GM18909 (cell line): Measurements from ENCODE around the gene WNT11.

ENCODE experiments used
- ATAC-seq: cut with Tn5 transposase; IDR thresholded peaks from one replicate; pipeline ENCODE4 v1.9.1; 2021; ENCODE audit warnings: mild to moderate bottlenecking; ENCODE audit not compliant: unreplicated experiment, poor library complexity

Gene WNT11

DNA sequence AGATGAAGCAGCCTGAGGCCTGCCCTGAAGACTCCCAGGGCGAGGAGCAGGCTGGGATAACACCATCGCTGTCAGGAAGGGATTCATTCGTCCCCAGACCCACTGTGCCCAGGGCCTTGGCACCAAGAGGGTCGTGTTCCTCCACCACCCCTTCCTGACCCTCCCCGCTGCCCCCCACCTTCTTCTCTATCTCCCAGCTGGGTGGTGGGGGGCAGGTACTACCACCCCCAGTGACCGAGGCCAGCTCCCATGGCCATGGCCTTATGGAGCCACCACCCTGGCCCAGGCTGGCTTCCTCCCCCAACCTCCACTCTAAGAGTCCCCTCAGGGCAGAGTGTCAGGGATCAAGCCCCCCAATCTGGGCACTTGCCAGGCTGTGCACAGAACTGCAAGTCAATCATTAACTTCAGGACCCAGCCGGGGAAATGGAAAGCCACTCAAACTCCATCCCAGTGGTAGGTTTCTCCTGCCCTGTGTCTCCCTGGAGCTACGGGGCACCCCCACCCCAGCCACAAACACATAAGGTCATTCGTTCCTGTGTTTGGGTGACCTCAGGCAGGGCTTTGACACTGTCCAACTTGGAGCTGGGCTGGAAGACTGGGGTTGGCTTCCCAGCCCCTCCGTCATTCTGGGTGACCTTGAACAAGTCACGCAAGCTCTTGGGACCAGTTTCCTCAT, 33.3 kb upstream of the WNT11 start:
- ATAC-seq = no peak

GRCh38 chr11:76238551-76238950, 32.2 kb upstream of the WNT11 start:
- no peak for ATAC-seq

GRCh38 chr11:76237914-76238313, 31.6 kb upstream of the WNT11 start:
- no peak for ATAC-seq

DNA sequence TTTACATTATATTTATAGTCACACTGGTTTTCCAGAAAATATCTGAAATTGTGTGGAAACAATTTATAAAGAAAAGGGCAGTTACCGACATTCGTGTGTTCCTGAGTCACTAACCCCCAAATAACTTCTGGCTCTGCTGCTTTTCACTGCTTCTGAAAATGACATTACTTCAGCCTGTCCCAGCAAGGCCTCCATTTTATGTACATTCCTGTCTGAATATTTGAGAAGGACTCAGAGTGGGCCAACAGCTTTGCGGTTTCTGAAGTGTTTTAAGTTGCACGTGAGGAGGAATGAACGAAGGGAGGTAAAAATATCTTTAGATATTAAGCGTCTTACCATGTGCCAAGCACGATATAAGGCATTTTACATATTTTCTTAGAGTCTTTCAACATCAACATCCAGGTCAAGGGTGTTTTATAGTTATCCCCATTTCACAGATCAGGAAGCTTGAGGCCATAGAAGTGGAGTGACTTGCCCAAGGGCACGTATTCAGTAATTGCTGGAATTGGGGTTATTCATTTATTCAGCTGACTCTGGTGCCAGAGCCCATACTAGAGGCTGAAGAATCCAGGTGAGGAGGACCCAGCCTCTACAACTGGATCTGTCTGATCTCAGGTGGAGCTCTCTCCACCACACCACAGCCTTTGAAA, 30.8 kb upstream of the WNT11 start:
- no peak for ATAC-seq

GRCh38 chr11:76236092-76236999, 30.0 kb upstream of the WNT11 start:
- ATAC-seq = peak; percentile 32

- ATAC-seq = peak; percentile 69
These were observed 29.2 kb upstream of the WNT11 start for GRCh38 chr11:76235233-76236091.

- ATAC-seq = peak; percentile 21
These were observed 28.3 kb upstream of the WNT11 start for GRCh38 chr11:76234416-76235232.

- ATAC-seq = no peak
These were observed 27.7 kb upstream of the WNT11 start for GRCh38 chr11:76234021-76234415.

DNA sequence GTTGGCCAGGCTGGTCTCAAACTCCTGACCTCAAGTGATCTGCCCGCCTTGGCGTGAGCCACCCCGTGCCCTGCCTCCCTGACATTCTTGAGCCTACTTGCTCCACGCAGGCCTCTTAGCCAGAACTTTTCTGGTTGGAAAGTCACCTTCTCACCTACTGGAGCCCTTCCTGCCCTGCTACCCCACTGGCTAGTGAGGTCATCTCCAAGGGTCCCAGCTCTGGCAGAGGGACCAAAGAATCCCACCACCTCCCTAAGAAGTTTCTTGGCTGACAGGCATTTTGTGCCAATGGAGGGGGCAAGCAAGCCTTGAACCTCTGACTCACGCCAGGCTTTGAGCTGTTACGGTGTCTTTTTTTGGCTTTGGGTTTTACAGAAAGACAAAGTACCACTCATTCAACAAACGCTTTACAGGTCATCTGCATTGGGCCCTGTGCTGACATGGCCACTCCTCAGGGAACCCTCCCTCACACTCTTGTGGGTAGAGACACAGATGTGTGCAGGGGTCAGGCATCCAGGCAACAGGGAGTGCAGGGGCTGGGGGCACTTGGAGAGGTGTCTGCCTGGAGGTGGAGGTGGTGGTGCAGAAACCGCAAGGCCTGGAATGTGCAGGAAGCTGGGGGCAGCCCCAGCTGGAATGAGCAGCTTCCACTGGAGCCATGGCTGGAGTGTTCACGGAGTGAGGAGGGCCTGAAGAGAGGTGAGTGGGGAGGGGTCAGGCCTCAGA, 27.1 kb upstream of the WNT11 start:
- no peak for ATAC-seq

DNA sequence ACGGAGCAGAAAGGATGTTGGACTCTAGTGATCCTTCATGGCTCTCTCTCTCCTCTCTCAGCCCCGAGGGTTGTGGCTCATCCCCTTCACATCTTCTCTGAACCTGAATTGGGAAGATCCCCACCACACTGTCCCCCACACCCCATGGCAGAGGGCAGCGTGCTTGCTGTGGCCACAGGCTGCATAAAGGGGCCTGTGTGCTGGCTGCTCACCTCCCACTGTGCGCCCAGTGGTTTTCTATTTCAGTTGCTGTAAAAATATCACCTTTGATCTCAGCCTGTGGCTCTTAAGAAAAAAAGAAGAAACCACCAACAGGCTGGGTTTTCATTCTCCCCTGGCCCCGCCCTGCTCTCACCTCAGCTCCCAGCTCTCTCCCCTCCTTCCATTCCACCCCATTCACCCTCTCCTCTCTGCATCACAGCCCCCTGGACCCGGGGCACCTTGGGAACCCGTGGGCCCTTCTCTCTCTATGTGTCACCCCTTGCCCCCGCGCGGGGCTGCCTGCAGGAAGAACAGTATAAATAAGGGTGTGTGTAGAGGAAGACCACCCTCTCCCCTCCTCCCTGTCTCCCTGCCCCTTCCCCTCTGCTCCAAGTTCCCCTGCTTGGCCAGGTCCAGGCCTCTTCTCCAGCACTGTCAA, 25.8 kb upstream of the WNT11 start:
- ATAC-seq = no peak

DNA sequence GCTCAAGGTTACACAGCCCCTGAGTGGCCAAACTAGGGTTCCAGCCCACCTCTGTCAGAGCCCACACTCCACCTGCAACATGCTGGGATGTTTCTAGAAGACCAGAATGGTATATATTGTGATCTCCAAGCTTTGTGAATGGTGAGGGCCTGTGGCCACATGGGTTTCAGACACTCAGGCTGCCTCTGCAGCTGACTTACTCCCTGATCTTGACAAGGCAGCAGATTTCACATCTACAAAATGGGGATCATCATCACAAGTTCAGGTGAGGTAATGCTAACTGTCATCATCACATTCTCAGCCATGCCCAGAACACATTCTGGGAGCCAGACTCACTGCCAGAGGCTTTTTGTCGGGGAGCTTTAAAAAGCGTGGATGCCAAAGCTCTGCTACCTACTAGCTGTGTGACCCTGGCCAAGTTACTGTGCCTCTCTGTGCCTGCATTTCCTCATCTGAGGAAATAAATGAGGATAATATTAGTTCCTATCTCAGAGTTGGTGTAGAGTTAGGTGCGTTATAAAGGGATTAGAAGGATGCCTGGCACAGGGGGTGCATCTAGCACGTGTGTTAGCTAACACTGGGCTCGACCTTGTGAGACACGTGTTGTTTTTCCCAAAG, 24.9 kb upstream of the WNT11 start:
- ATAC-seq = no peak

DNA sequence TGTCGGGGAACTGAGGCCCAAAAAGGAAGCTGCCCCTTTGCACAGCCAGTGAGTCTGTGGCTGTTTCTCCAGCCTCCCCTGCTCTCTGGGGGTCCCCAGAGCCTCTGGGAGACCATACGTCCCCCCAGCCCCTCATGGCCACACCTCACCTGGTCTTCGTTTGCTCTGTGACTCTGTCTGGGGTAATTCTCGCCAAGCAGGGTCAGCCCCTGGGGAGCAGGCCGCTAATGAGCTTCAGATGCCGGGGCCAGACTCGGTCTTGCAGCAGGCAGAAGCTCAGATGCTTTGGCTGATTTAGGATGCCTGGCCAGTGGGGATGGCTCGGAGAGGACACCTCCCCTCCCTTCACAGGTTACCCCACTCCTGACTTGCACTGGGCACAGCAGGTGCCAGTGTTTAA, 24.1 kb upstream of the WNT11 start:
- ATAC-seq = no peak

- ATAC-seq = no peak
These were observed 23.5 kb upstream of the WNT11 start for GRCh38 chr11:76229690-76230240.

DNA sequence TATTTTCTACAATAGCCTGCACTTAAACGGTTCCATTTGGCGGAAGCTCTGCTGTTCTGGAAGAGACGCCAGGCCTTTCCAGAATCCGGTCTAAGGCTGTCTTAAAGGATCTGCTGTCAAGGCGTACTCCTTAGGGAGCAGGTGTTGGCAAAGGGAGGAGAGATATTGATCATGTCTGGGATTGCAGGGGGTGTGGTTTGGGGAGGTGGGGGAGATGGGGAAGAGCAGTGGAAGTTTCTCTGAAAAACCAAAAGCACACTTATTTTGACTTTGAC, 22.5 kb upstream of the WNT11 start:
- no peak for ATAC-seq

DNA sequence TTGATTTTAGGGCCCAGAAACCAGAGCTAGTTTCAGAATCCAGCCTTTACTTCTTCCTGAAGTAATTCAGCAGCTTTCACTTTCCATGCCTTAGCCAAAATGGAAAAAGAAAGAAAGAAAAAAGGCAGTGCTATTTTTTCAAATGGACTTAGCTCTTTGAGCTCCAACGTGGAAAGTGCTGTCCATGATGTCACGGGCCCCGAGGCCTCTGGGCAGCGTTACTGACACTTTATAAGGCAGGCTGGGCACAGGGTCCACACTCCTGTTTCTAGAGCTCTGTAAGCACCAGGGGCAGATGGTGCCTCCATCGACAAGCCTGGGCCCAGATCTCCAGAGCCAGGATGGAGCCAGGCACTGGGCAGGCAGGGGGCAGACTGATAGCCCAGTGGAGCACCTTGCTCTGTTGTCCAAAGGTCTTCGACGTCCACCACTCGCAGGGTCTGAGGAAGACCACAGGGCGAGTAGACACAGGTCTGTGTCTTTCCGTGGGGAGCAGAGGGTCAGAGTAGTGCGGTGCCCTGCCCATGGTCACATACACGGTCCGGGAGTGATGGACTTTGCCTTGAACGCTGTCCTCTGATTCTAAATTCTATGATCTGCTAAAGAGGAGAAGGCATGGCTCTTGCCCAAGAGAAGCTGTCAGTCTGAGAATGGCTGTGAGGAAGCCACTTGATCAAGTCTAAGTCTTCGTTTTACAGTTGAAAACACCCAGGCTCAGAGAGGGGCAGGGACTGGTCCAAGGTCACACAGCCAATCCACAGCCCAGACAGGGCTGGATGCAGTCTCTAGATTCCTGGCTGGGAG, 22.0 kb upstream of the WNT11 start:
- ATAC-seq = no peak

GRCh38 chr11:76226626-76227025, 20.3 kb upstream of the WNT11 start:
- ATAC-seq = no peak

DNA sequence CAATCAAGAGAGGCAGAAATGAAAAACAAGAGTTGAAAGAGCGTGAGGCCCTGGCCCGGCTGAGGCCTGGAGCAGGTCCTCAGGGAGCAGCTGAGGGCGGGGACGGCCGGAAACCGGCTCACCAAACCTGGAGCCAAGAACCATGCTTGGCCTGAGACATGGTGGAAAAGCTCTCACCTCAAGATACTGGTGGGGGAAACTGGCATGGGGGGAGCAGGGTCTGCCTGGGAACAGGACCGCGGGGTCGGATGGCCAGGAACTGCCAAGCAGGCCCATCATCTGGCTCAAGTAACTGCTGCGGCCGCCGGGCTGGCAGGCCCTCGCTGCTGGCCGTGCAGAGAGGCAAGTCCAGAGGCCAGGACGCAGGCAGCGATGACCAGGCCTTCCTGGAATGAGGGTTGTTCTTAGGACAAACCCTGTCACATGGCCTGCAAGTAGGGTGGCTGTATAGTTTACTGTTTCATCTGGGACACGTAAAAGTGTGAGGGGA, 18.9 kb upstream of the WNT11 start:
- no peak for ATAC-seq
